Measurements from ENCODE around the gene RBM47.
A peak's percentile ranks its signal among the peaks of the same experiment; 100 is the strongest.
"Not testable (repeated sequence)": the region's sequence is repeated elsewhere in the genome, so short reads cannot be mapped to it uniquely, and the experiment has no call there.

RBM47 gene

GRCh38 chr4:40417941-40418340, 211.7 kb downstream of the RBM47 start:
- DNase-seq (ENCODE audit: low spot score) (no peak), FAIRE-seq (peak; percentile 16)

GRCh38 chr4:40414673-40415072, 215.0 kb downstream of the RBM47 start:
- no peak for FAIRE-seq
- DNase-seq (ENCODE audit: low spot score), result no peak

GRCh38 chr4:40412866-40413795, 216.5 kb downstream of the RBM47 start:
- DNase-seq (ENCODE audit: low spot score), result no peak
- FAIRE-seq, result no peak

- FAIRE-seq, result no peak
- DNase-seq (ENCODE audit: low spot score), result no peak
Measured at GRCh38 chr4:40412388-40412787, 217.3 kb downstream of the RBM47 start.

- FAIRE-seq, result no peak
- DNase-seq (ENCODE audit: low spot score), result peak; percentile 25
Measured at GRCh38 chr4:40409835-40410234, 219.8 kb downstream of the RBM47 start.

- DNase-seq (ENCODE audit: low spot score); FAIRE-seq: not testable (repeated sequence)
Measured at GRCh38 chr4:40407468-40407867, 222.2 kb downstream of the RBM47 start.

GRCh38 chr4:40406340-40406739, 223.3 kb downstream of the RBM47 start:
- no peak for DNase-seq (ENCODE audit: low spot score)
- FAIRE-seq, result no peak

GRCh38 chr4:40405193-40405592, 224.5 kb downstream of the RBM47 start:
- FAIRE-seq, result no peak
- no peak for DNase-seq (ENCODE audit: low spot score)

- no peak for DNase-seq (ENCODE audit: low spot score)
- no peak for FAIRE-seq
Measured at GRCh38 chr4:40403081-40403480, 226.6 kb downstream of the RBM47 start.

GRCh38 chr4:40402556-40402955, 227.1 kb downstream of the RBM47 start:
- FAIRE-seq (no peak), DNase-seq (ENCODE audit: low spot score) (no peak)

- FAIRE-seq (no peak), DNase-seq (ENCODE audit: low spot score) (no peak)
Measured at GRCh38 chr4:40401631-40402030, 228.0 kb downstream of the RBM47 start.

- no peak for FAIRE-seq
Measured at GRCh38 chr4:40401096-40401495, 228.6 kb downstream of the RBM47 start.

GRCh38 chr4:40399578-40399977, 230.1 kb downstream of the RBM47 start:
- no peak for FAIRE-seq
- DNase-seq (ENCODE audit: low spot score), result no peak

More at GRCh38 chr4:40401096-40401495, 228.6 kb downstream of the RBM47 start:
- no peak for DNase-seq (ENCODE audit: low spot score)

- DNase-seq (ENCODE audit: low spot score) (no peak), FAIRE-seq (no peak)
Measured at GRCh38 chr4:40395908-40396793, 233.5 kb downstream of the RBM47 start.

- FAIRE-seq (no peak), DNase-seq (ENCODE audit: low spot score) (no peak)
Measured at GRCh38 chr4:40395166-40395900, 234.3 kb downstream of the RBM47 start.

GRCh38 chr4:40394236-40394635, 235.4 kb downstream of the RBM47 start:
- FAIRE-seq (no peak), DNase-seq (ENCODE audit: low spot score) (no peak)

GRCh38 chr4:40392241-40392640, 237.4 kb downstream of the RBM47 start:
- FAIRE-seq; DNase-seq (ENCODE audit: low spot score): not testable (repeated sequence)

GRCh38 chr4:40389986-40390385, 239.7 kb downstream of the RBM47 start:
- no peak for FAIRE-seq
- no peak for DNase-seq (ENCODE audit: low spot score)

GRCh38 chr4:40388239-40388638, 241.4 kb downstream of the RBM47 start:
- DNase-seq (ENCODE audit: low spot score), result no peak

GRCh38 chr4:40380647-40381046, 249.0 kb downstream of the RBM47 start:
- no peak for FAIRE-seq
- DNase-seq (ENCODE audit: low spot score), result no peak

More at GRCh38 chr4:40388239-40388638, 241.4 kb downstream of the RBM47 start:
- FAIRE-seq, result no peak

- FAIRE-seq (no peak), DNase-seq (ENCODE audit: low spot score) (no peak)
Measured at GRCh38 chr4:40379248-40379647, 250.4 kb downstream of the RBM47 start.
